SK-N-MC (cell line): ENCODE data around the gene GPR32.

Experiments used
- EZH2 ChIP-seq: fragments of 200-600 bp; sonication (generic); IDR thresholded peaks from one replicate; pipeline ENCODE4 v1.6.1; 2017; ENCODE audit warnings: antibody characterized with exemption
- FOXP2 ChIP-seq: optimal IDR thresholded peaks from 2 replicates; pipeline ENCODE3; 2011; ENCODE audit warnings: mild to moderate bottlenecking, moderate library complexity; ENCODE audit not compliant: insufficient read depth; ENCODE audit errors: extremely low read length, control extremely low read depth
- POLR2AphosphoS5 ChIP-seq: IDR thresholded peaks from 2 replicates; pipeline ENCODE4 v1.6.1; 2012; ENCODE audit warnings: mild to moderate bottlenecking, low read depth, low read length, borderline replicate concordance

DNA sequence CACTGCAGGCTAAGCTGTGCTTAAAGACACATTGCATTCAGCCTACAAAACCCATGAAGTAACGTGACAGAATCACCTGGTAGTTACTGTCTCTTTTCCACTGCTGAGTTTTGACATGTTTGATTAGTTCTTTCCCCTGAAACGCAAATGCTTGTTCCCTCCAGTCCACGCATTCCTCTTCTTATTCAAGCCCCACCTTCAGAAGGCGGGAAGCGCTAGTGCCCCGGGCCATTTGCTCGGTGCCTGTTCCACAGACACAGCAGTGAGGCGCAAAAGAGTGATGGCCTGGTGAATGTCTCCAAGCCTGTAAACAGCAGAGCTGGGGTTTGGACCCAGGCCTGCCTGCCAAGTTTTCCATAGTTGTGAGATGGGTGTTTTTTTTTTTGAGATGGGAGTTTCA, 30.8 kb downstream of the GPR32 start:
- TF ChIP-seq POLR2AphosphoS5 (no peak; the same call in 1 of the 2 replicates), FOXP2 (no peak), EZH2 (no peak)
